H1 (cell line): ENCODE results near the gene LGALS3.

ENCODE experiments used
- CHD1 ChIP-seq: IDR thresholded peaks from 2 replicates; pipeline ENCODE4 v1.6.1; 2012; ENCODE audit warnings: low read depth, low read length, improper control_type of control experiment
- CTCF ChIP-seq, 3 experiments: IDR thresholded peaks; 1 replicate in 2 of 3; 2 replicates in 1 of 3; pipeline versions ENCODE4 v1.5.1 to v1.6.1; 2011; ENCODE audit warnings: low read length in 3 of 3, mild to moderate bottlenecking in 3 of 3, inconsistent platforms in 2 of 3, low read depth in 1 of 3, moderate library complexity in 1 of 3; ENCODE audit not compliant: insufficient read depth in 1 of 3; ENCODE audit errors: control extremely low read depth in 1 of 3
- EZH2 ChIP-seq: fragments of 200-600 bp; sonication (generic); IDR thresholded peaks from 2 replicates; pipeline ENCODE4 v1.7.1; 2012; ENCODE audit warnings: low read depth, mild to moderate bottlenecking, moderate library complexity, low read length, inconsistent platforms; ENCODE audit not compliant: severe bottlenecking
- MAX ChIP-seq: IDR thresholded peaks from 2 replicates; pipeline ENCODE4 v1.6.1; 2012; ENCODE audit warnings: inconsistent platforms
- POLR2A ChIP-seq, 2 experiments: IDR thresholded peaks; 1 replicate in 1 of 2; 2 replicates in 1 of 2; pipeline ENCODE4 v1.6.1; 2011; ENCODE audit warnings: low read depth in 2 of 2, low read length in 2 of 2, mild to moderate bottlenecking in 2 of 2; ENCODE audit errors: control extremely low read depth in 1 of 2
- SP1 ChIP-seq: IDR thresholded peaks from 2 replicates; pipeline ENCODE4 v1.6.1; 2011; ENCODE audit warnings: low read depth, low read length
- YY1 ChIP-seq: IDR thresholded peaks from 2 replicates; pipeline ENCODE4 v1.6.1; 2011; ENCODE audit warnings: low read depth, mild to moderate bottlenecking, low read length

- TF ChIP-seq CTCF (IDR thresholded peaks at IDR 0.05; ENCODE audit: control extremely low read depth in 1 of 3, insufficient read depth in 1 of 3, low read depth in 1 of 3, low read length in 3 of 3) (no peak), POLR2A (IDR thresholded peaks at IDR 0.05; ENCODE audit: control extremely low read depth in 1 of 2, low read depth in 2 of 2, low read length in 2 of 2) (no peak), YY1 (no peak), EZH2 (no peak), SP1 (no peak), CHD1 (no peak), MAX (no peak)
Observed at GRCh38 chr14:55084401-55085059, 44.5 kb upstream of the LGALS3 start.
